ENCODE measurements around the gene EPPIN. TPM values are rescaled to one million over a fixed set of nuclear protein-coding genes. Genes with fewer than 3 reads are reported as not detected.

Gene EPPIN
- total RNA-seq, 1 donor from 2014 or later: not detected

DNA sequence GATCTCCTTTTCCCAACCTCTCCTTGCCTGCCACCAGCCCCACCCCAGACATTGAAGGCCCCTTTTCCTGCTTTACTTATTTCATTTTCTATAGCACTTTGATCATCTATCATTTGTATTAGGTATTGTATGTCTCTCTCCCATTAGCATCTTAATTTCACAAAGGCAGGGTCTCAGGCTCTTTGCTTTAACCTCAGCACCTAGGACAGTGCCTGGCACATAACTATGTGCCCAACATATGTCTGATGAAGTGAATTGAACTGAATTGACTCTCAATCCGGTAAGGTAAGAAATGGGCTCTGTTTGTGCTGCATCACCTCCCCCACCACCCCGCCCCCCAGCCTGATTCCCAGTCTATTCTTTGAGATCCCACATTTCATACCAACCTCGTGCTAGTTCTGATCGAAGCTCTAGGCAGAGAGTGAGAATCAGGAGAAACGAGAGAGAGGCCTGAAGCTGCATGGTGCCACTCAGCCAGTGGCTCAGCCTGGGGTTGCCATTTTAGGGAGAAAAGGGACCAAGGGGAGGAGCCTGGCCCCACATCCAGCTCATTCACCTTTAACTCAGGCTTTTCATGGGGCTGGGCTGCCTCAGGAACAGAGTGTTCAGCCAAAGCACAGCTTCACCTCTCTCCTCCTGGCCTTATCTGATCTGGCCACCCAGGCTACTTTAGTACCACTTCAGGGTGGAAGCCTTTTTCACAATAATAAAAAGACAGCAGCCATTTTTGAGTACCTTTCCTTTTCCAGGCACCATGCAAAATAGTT is 31.9 kb downstream of the EPPIN start, which contains the start of gene SPINT3:
SPINT3 (minus strand) TSS at position 476 of the 767 bp plus-strand sequence; CDS start at position 462, 14 bp downstream.
- ATAC-seq (ENCODE audit: low read depth) (no peak), DNase-seq (no peak)
- H3K27me3 Mint-ChIP-seq: peaks cover 12% of the 10 kb centered on the region
- H3K36me3 Mint-ChIP-seq (ENCODE audit: low read depth): no peaks in the 10 kb centered on the region
- no peak within 1 kb of the TSS for H3K4me3 Mint-ChIP-seq
- H3K27ac Mint-ChIP-seq: no peak within 1 kb of the TSS
- CTCF ChIA-PET: no interaction called here
- TF ChIP-seq, protein P1, sequence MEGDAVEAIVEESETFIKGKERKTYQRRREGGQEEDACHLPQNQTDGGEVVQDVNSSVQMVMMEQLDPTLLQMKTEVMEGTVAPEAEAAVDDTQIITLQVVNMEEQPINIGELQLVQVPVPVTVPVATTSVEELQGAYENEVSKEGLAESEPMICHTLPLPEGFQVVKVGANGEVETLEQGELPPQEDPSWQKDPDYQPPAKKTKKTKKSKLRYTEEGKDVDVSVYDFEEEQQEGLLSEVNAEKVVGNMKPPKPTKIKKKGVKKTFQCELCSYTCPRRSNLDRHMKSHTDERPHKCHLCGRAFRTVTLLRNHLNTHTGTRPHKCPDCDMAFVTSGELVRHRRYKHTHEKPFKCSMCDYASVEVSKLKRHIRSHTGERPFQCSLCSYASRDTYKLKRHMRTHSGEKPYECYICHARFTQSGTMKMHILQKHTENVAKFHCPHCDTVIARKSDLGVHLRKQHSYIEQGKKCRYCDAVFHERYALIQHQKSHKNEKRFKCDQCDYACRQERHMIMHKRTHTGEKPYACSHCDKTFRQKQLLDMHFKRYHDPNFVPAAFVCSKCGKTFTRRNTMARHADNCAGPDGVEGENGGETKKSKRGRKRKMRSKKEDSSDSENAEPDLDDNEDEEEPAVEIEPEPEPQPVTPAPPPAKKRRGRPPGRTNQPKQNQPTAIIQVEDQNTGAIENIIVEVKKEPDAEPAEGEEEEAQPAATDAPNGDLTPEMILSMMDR (IDR thresholded peaks at IDR 0.05): no peak
- POLR2A ChIA-PET: no interaction called here
- H3K9me3 Mint-ChIP-seq: peaks cover under 1% of the 10 kb centered on the region
- no peaks in the 10 kb centered on the region for H3K4me1 Mint-ChIP-seq
- intact Hi-C loops (cut with micrococcal nuclease): no loop called here

DNA sequence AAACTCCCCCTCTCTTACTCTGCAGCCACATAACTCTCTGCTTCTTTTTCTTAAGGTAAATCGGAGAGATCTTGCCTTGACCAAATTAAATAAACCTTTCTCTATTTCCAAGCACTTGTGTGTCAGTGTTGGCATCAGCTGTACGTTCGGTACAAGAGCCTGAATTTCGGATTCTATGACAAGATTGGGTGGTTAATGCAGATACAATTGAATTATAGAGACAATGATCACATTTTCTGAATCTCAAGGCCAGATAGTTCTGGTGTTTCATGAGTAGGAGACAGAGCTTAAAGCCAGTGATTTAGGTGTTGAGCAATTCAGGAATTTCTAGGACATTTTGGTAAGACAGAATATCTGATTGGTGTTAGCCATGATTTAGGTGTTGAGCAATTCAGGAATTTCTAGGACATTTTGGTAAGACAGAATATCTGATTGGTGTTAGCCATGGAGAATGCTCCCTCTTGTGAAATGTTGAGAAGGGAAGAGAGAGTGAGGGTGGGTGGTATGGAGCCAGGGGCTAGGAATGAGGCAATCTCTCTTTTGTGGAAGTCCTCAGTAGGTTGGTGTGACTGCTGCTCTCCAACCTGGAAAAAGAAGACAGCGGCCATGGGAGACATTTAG is 36.8 kb downstream of the EPPIN start:
- ChIA-PET POLR2A (no interaction called here), CTCF (no interaction called here)
- ATAC-seq (ENCODE audit: low read depth) (no peak), DNase-seq (no peak)
- TF ChIP-seq, protein P1 (IDR thresholded peaks at IDR 0.05): no peak
- H3K9me3 Mint-ChIP-seq: no peaks in the 10 kb centered on the region
- no peak overlapping the region for H3K4me3 Mint-ChIP-seq
- peaks cover 12% of the 10 kb centered on the region for H3K4me1 Mint-ChIP-seq
- H3K27me3 Mint-ChIP-seq: peaks cover 19% of the 10 kb centered on the region
- intact Hi-C loops (cut with micrococcal nuclease): no loop called here
- no peak overlapping the region for H3K27ac Mint-ChIP-seq
- no peaks in the 10 kb centered on the region for H3K36me3 Mint-ChIP-seq (ENCODE audit: low read depth)

DNA sequence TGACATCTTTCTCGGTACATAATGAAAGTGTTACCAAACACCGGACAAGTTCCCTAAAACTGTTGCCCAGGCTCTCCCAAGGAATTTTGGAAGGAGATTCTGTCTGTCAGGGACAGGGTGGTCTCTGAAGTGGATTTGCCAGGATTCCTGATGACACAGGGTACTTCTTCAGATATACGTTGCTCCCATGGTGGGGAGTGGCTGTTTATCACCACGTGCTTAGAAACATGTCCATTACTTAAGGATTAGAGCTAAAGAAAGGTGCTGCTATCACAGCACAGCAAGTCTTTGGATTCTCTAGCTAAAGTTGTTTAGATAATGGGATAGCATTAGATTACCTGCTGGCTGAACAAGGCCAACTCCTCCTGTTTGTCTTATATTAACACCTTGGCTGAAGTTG is 38.1 kb downstream of the EPPIN start:
- CTCF ChIA-PET: no interaction called here
- H3K27ac Mint-ChIP-seq: no peak overlapping the region
- DNase-seq: no peak
- no peak for ATAC-seq (ENCODE audit: low read depth)
- intact Hi-C loops (cut with micrococcal nuclease): no loop called here
- no peaks in the 10 kb centered on the region for H3K36me3 Mint-ChIP-seq (ENCODE audit: low read depth)
- TF ChIP-seq, protein P1 (IDR thresholded peaks at IDR 0.05): no peak
- H3K9me3 Mint-ChIP-seq: no peaks in the 10 kb centered on the region
- POLR2A ChIA-PET: no interaction called here
- H3K4me3 Mint-ChIP-seq: no peak overlapping the region
- H3K27me3 Mint-ChIP-seq: peaks cover 23% of the 10 kb centered on the region
- H3K4me1 Mint-ChIP-seq: peaks cover 12% of the 10 kb centered on the region

DNA sequence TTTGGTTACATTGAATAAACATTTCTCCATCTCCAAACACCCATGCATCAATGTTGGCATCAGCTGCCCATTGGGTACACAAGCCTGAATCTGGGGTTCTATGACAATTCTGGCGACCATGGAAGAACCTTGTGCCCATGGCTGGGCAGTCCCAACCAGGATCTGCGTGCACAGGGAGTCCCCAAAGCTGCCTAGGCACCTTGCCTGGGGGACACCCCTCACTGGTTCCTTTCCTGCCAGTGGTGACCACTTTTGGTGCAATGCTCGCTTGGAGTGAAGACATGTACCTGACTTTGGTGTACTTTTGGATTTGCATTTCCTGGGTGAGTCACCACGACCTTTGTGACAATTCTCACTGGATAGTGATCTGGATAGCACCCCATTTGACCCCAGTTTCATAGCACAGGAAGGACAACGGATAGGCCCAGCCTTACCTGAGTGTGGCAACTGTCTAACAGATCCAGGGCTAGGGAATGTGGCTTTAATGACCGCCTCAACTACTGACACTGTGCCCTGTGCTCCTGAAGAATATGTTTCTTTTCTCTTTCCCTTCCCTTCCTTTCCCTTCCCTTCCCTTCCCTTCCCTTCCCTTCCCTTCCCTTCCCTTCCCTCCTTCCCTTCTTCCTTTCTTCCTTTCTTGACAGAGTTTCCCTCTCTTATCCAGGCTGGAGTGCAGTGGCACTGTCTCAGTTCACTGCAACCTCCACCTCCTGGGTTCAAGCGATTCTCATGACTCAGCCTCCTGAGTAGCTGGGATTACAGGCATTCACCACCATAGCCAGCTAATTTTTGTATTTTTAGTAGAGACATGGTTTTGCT is 38.9 kb downstream of the EPPIN start:
- Mint-ChIP-seq H3K4me1 (peaks cover 12% of the 10 kb centered on the region), H3K9me3 (no peaks in the 10 kb centered on the region), H3K27ac (no peak overlapping the region), H3K4me3 (no peak overlapping the region), H3K27me3 (peaks cover 26% of the 10 kb centered on the region), H3K36me3 (ENCODE audit: low read depth) (no peaks in the 10 kb centered on the region)
- DNase-seq: no peak
- ChIA-PET POLR2A (no interaction called here), CTCF (no interaction called here)
- no peak for ATAC-seq (ENCODE audit: low read depth)
- TF ChIP-seq, protein P1 (IDR thresholded peaks at IDR 0.05): no peak
- intact Hi-C loops (cut with micrococcal nuclease): no loop called here
